Suprapubic skin (tissue), 4 donors: ENCODE measurements around the gene ACER1. TPM values are rescaled to one million over a fixed set of nuclear protein-coding genes. Genes with fewer than 3 reads are reported as not detected.
"Not testable (repeated sequence)": the region's sequence is repeated elsewhere in the genome, so short reads cannot be mapped to it uniquely, and the experiment has no call there.

Experiments used
- DNase-seq, 2 donors: peaks; one replicate each; pipeline ENCODE4 v3.0.0-alpha.2; 2019; ENCODE audit warnings: low spot score in 2 of 2
- H3K27ac ChIP-seq: fragments of 200-600 bp; sonication (generic); one replicate; pipeline ENCODE4 v1.5.1; 2019
- H3K27me3 ChIP-seq: fragments of 200-600 bp; sonication (generic); one replicate; pipeline ENCODE4 v1.5.1; 2019
- H3K36me3 ChIP-seq: fragments of 200-600 bp; sonication (generic); one replicate; pipeline ENCODE4 v1.5.1; 2019
- H3K4me1 ChIP-seq: fragments of 200-600 bp; sonication (generic); one replicate; pipeline ENCODE4 v1.5.1; 2019
- H3K4me3 ChIP-seq: fragments of 200-600 bp; sonication (generic); one replicate; pipeline ENCODE4 v1.5.1; 2019; ENCODE audit warnings: mild to moderate bottlenecking
- H3K9me3 ChIP-seq: fragments of 200-600 bp; sonication (generic); one replicate; pipeline ENCODE4 v1.5.1; 2019
- CTCF ChIP-seq, 2 donors: fragments of 200-600 bp in 1 of 2; fragments of 450-650 bp in 1 of 2; sonication (generic) in 1 of 2; IDR thresholded peaks; one replicate each; pipeline ENCODE4 v1.5.1; 2016 to 2019; ENCODE audit warnings: antibody characterized with exemption in 2 of 2, mild to moderate bottlenecking in 1 of 2, moderate library complexity in 1 of 2
- EP300 ChIP-seq: sonication (generic); formaldehyde crosslinking; IDR thresholded peaks from one replicate; pipeline ENCODE4 v1.6.1; 2017; ENCODE audit warnings: antibody characterized with exemption
- POLR2A ChIP-seq, 2 donors: fragments of 450-650 bp; IDR thresholded peaks; one replicate each; pipeline ENCODE4 v1.6.1; 2017; ENCODE audit warnings: antibody characterized with exemption in 2 of 2, mild to moderate bottlenecking in 2 of 2, moderate library complexity in 2 of 2
- POLR2AphosphoS5 ChIP-seq, 3 donors: sonication (generic); formaldehyde crosslinking; IDR thresholded peaks; one replicate each; pipeline ENCODE4 v1.6.1; 2017; ENCODE audit warnings: antibody characterized with exemption in 3 of 3
- WGBS: methylation state at CpG from one replicate; pipeline ENCODE4 v1.1.5; 2018; 5-methylcytosine and 5-hydroxymethylcytosine counted together
- total RNA-seq, 4 donors: library from RNA; depleted of rRNA; stranded (reverse); fragments of >200 nt; gene quantifications; one replicate each; pipeline ENCODE4 v1.1.0, GENCODE V29; 2016

Gene ACER1
- total RNA-seq, 4 donors from 2014 or later: 22.2 to 81.4 (median 51.8) TPM

- WGBS: 1% methylated on average over 7 of the region's 7 CpGs
- Histone ChIP-seq H3K27me3 (no peaks in the 10 kb centered on the region), H3K36me3 (peaks cover 37% of the 10 kb centered on the region), H3K4me3 (peak overlapping the region; percentile 80), H3K9me3 (no peaks in the 10 kb centered on the region), H3K27ac (peak overlapping the region; percentile 74), H3K4me1 (peaks cover 18% of the 10 kb centered on the region)
- no peak for TF ChIP-seq CTCF (IDR thresholded peaks at IDR 0.05)
- TF ChIP-seq EP300: no peak
- TF ChIP-seq POLR2AphosphoS5 (IDR thresholded peaks at IDR 0.05): no peak
- TF ChIP-seq POLR2A (IDR thresholded peaks at IDR 0.05): no peak
- no peak for DNase-seq
Measured at GRCh38 chr19:6362027-6362350, 28.6 kb upstream of the ACER1 start.

- Histone ChIP-seq H3K4me1 (peaks cover 18% of the 10 kb centered on the region), H3K4me3 (peak overlapping the region; percentile 80), H3K36me3 (peaks cover 25% of the 10 kb centered on the region)
- not testable (repeated sequence) for H3K27me3 ChIP-seq, DNase-seq, H3K27ac ChIP-seq, H3K9me3 ChIP-seq
- WGBS: 96% methylated on average over 10 of the region's 10 CpGs
Measured at GRCh38 chr19:6360857-6361216, 27.4 kb upstream of the ACER1 start.

GRCh38 chr19:6360445-6360844 lies 27.0 kb upstream of the ACER1 start:
- H3K9me3 ChIP-seq, H3K27me3 ChIP-seq, H3K27ac ChIP-seq, DNase-seq, H3K4me3 ChIP-seq: not testable (repeated sequence)
- peaks cover 18% of the 10 kb centered on the region for H3K4me1 ChIP-seq
- 95% methylated on average over 12 of the region's 12 CpGs for WGBS
- peaks cover 21% of the 10 kb centered on the region for H3K36me3 ChIP-seq

GRCh38 chr19:6359568-6360341 lies 26.3 kb upstream of the ACER1 start:
- 82% methylated on average over 5 of the region's 5 CpGs for WGBS
- Histone ChIP-seq H3K4me1 (peaks cover 18% of the 10 kb centered on the region), H3K36me3 (peaks cover 14% of the 10 kb centered on the region), H3K27ac (no peak overlapping the region), H3K9me3 (no peaks in the 10 kb centered on the region), H3K27me3 (no peaks in the 10 kb centered on the region), H3K4me3 (no peak overlapping the region)
- DNase-seq: no peak
- no peak for TF ChIP-seq EP300
- no peak for TF ChIP-seq POLR2A (IDR thresholded peaks at IDR 0.05)
- TF ChIP-seq POLR2AphosphoS5 (IDR thresholded peaks at IDR 0.05): no peak
- no peak for TF ChIP-seq CTCF (IDR thresholded peaks at IDR 0.05)

GRCh38 chr19:6358003-6358402 lies 24.6 kb upstream of the ACER1 start:
- H3K4me1 ChIP-seq: peaks cover 12% of the 10 kb centered on the region
- no peaks in the 10 kb centered on the region for H3K36me3 ChIP-seq
- H3K27me3 ChIP-seq: no peaks in the 10 kb centered on the region
- TF ChIP-seq CTCF (IDR thresholded peaks at IDR 0.05) (no peak), POLR2A (IDR thresholded peaks at IDR 0.05) (no peak)
- no peak for DNase-seq
- H3K9me3 ChIP-seq: no peaks in the 10 kb centered on the region
- peak overlapping the region; percentile 6 for H3K27ac ChIP-seq
- 38% methylated on average over 6 of the region's 9 CpGs for WGBS
- H3K4me3 ChIP-seq: no peak overlapping the region

- H3K4me1 ChIP-seq: peaks cover 4% of the 10 kb centered on the region
- TF ChIP-seq POLR2A (IDR thresholded peaks at IDR 0.05): no peak
- no peak for DNase-seq
- no peaks in the 10 kb centered on the region for H3K9me3 ChIP-seq
- H3K4me3 ChIP-seq: no peak overlapping the region
- H3K36me3 ChIP-seq: no peaks in the 10 kb centered on the region
- no peaks in the 10 kb centered on the region for H3K27me3 ChIP-seq
- H3K27ac ChIP-seq: no peak overlapping the region
- WGBS: 90% methylated on average over 13 of the region's 14 CpGs
Measured at GRCh38 chr19:6357174-6357573, 23.8 kb upstream of the ACER1 start.

- not testable (repeated sequence) for H3K36me3 ChIP-seq, H3K27ac ChIP-seq, H3K4me1 ChIP-seq, H3K9me3 ChIP-seq, H3K4me3 ChIP-seq, H3K27me3 ChIP-seq, DNase-seq
- WGBS: 88% methylated on average over 3 of the region's 46 CpGs
Measured at GRCh38 chr19:6355321-6356040, 22.1 kb upstream of the ACER1 start.
